ENCODE measurements around the gene ZFYVE19.

DNA sequence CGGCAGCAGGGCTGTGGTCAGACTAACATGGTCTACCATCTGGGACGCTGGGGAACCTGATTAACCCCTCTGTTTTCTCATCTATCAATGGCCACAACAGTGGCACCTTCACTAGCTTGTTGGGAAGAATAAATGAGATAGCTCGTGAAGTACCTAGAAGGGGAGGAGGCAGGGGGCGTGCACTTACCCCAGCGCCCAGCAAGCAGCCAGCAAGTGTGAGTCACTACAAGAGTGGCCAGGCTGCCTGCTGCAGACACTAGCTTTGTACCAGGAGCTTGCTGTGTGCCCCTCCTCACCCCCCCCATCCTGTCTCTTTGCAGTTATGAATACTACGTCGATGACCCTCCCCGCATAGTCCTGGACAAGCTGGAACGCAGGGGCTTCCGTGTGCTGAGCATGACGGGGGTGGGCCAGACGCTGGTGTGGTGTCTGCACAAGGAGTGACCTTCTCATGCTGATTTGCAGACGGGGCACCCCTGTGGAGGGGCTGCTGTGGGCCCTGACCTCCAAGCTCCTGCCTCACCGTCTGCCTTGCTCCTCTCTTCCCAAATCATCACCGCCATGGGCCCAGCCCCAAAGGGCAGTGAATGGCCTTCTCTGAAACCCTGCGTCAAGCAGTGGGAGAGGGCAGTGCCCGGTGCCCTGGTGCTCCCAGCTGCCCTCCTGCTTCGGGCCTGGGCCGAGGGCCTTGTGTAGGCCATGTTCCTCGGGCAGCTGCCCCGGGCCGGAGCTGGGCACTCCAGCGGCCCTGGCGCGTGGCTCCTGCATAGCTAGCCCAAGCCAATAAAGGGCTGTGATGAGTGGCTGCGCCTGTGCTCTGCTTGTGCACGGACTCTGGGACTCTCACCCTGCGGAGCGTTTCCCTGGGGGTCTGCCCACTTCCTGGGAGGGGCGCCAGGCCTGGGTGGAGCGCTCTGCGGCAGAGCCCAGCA, 39.7 kb upstream of the ZFYVE19 start:
- TF ChIP-seq GATA2 (IDR thresholded peaks at IDR 0.05; ENCODE audit: low read depth, low read length) (no peak), GATA3 (IDR thresholded peaks at IDR 0.05; ENCODE audit: low read depth, low read length) (no peak)
